HEK293 (cell line): ENCODE results near the gene HOXC10.

Experiments used
- BCL11A ChIP-seq: fragments of 450-650 bp; formaldehyde crosslinking; IDR thresholded peaks from 2 replicates; pipeline ENCODE4 v1.5.1; 2016; ENCODE audit warnings: low read depth, missing biosample characterization, missing genetic modification characterization
- BCL6B ChIP-seq: fragments of 450-650 bp; formaldehyde crosslinking; IDR thresholded peaks from 2 replicates; pipeline ENCODE4 v1.5.1; 2017; ENCODE audit warnings: missing biosample characterization, missing genetic modification characterization
- HOXA7 ChIP-seq: sonication (generic); formaldehyde crosslinking; IDR thresholded peaks from 2 replicates; pipeline ENCODE4 v1.8.1; 2022; ENCODE audit warnings: missing genetic modification reagents, borderline replicate concordance
- IKZF3 ChIP-seq: fragments of 450-650 bp; IDR thresholded peaks from 2 replicates; pipeline ENCODE4 v1.5.0; 2018; ENCODE audit warnings: missing biosample characterization, mild to moderate bottlenecking, missing genetic modification characterization, moderate library complexity
- INSM2 ChIP-seq: fragments of 450-650 bp; formaldehyde crosslinking; IDR thresholded peaks from 2 replicates; pipeline ENCODE4 v1.5.1; 2016; ENCODE audit warnings: missing biosample characterization, missing genetic modification characterization
- OVOL3 ChIP-seq: fragments of 450-650 bp; formaldehyde crosslinking; IDR thresholded peaks from 2 replicates; pipeline ENCODE4 v1.5.1; 2016; ENCODE audit warnings: missing biosample characterization, missing genetic modification characterization
- SCRT2 ChIP-seq: fragments of 450-650 bp; formaldehyde crosslinking; IDR thresholded peaks from 2 replicates; pipeline ENCODE4 v1.5.1; 2016; ENCODE audit warnings: missing biosample characterization, missing genetic modification characterization
- SP2 ChIP-seq: fragments of 450-650 bp; formaldehyde crosslinking; IDR thresholded peaks from 2 replicates; pipeline ENCODE4 v1.5.1; 2016; ENCODE audit warnings: missing biosample characterization, missing genetic modification characterization
- ZBTB20 ChIP-seq: fragments of 450-650 bp; formaldehyde crosslinking; IDR thresholded peaks from 2 replicates; pipeline ENCODE4 v1.5.1; 2016; ENCODE audit warnings: missing biosample characterization, missing genetic modification characterization
- ZBTB7A ChIP-seq: fragments of 450-650 bp; formaldehyde crosslinking; IDR thresholded peaks from 2 replicates; pipeline ENCODE4 v1.5.1; 2016; ENCODE audit warnings: low read depth, missing biosample characterization, missing genetic modification characterization
- ZNF112 ChIP-seq: fragments of 450-650 bp; formaldehyde crosslinking; IDR thresholded peaks from 2 replicates; pipeline ENCODE4 v1.5.0; 2017; ENCODE audit warnings: missing biosample characterization, missing genetic modification characterization
- ZNF157 ChIP-seq: fragments of 450-650 bp; formaldehyde crosslinking; IDR thresholded peaks from 2 replicates; pipeline ENCODE4 v1.5.1; 2016; ENCODE audit warnings: missing biosample characterization, missing genetic modification characterization
- ZNF202 ChIP-seq: fragments of 450-650 bp; formaldehyde crosslinking; IDR thresholded peaks from 2 replicates; pipeline ENCODE4 v1.5.1; 2016; ENCODE audit warnings: missing biosample characterization, missing genetic modification characterization, borderline replicate concordance
- ZNF211 ChIP-seq: fragments of 450-650 bp; formaldehyde crosslinking; IDR thresholded peaks from 2 replicates; pipeline ENCODE4 v1.5.1; 2016; ENCODE audit warnings: low read depth, missing biosample characterization, missing genetic modification characterization
- ZNF416 ChIP-seq: fragments of 450-650 bp; formaldehyde crosslinking; IDR thresholded peaks from 2 replicates; pipeline ENCODE4 v1.5.1; 2016; ENCODE audit warnings: missing biosample characterization, missing genetic modification characterization
- ZNF426 ChIP-seq: fragments of 450-650 bp; formaldehyde crosslinking; IDR thresholded peaks from 2 replicates; pipeline ENCODE4 v1.5.1; 2017; ENCODE audit warnings: missing biosample characterization, missing genetic modification characterization, mild to moderate bottlenecking, inconsistent platforms, moderate library complexity
- ZNF518A ChIP-seq: fragments of 450-650 bp; formaldehyde crosslinking; conservative IDR thresholded peaks from 2 replicates; pipeline ENCODE4 v1.5.1; 2016; ENCODE audit warnings: low read depth, missing biosample characterization, missing genetic modification characterization
- ZNF521 ChIP-seq: fragments of 450-650 bp; formaldehyde crosslinking; IDR thresholded peaks from 2 replicates; pipeline ENCODE4 v1.5.1; 2017; ENCODE audit warnings: missing biosample characterization, mild to moderate bottlenecking, missing genetic modification characterization
- ZNF560 ChIP-seq: fragments of 450-650 bp; formaldehyde crosslinking; IDR thresholded peaks from 2 replicates; pipeline ENCODE4 v1.5.1; 2017; ENCODE audit warnings: missing biosample characterization, missing genetic modification characterization, borderline replicate concordance
- ZNF677 ChIP-seq: fragments of 450-650 bp; IDR thresholded peaks from 2 replicates; pipeline ENCODE4 v1.5.0; 2018; ENCODE audit warnings: missing biosample characterization, mild to moderate bottlenecking, missing genetic modification characterization, moderate library complexity
- ZNF704 ChIP-seq: fragments of 450-650 bp; formaldehyde crosslinking; IDR thresholded peaks from 2 replicates; pipeline ENCODE4 v1.5.1; 2016; ENCODE audit warnings: missing biosample characterization, missing genetic modification characterization
- ZNF776 ChIP-seq: fragments of 450-650 bp; formaldehyde crosslinking; IDR thresholded peaks from 2 replicates; pipeline ENCODE4 v1.5.0; 2017; ENCODE audit warnings: missing biosample characterization, missing genetic modification characterization, borderline replicate concordance
- ZNF837 ChIP-seq: fragments of 450-650 bp; formaldehyde crosslinking; IDR thresholded peaks from 2 replicates; pipeline ENCODE4 v1.5.1; 2016; ENCODE audit warnings: missing biosample characterization, missing genetic modification characterization
- TF ChIP-seq, protein P1 (sequence below): fragments of 450-650 bp; formaldehyde crosslinking; IDR thresholded peaks from 2 replicates; pipeline ENCODE4 v1.5.1; 2017; ENCODE audit warnings: missing biosample characterization, missing genetic modification characterization
- TF ChIP-seq, protein P2 (sequence below): fragments of 450-650 bp; formaldehyde crosslinking; IDR thresholded peaks from 2 replicates; pipeline ENCODE4 v1.5.1; 2016; ENCODE audit warnings: missing biosample characterization, missing genetic modification characterization
- TF ChIP-seq, protein P3 (sequence below): fragments of 450-650 bp; formaldehyde crosslinking; IDR thresholded peaks from 2 replicates; pipeline ENCODE4 v1.5.1; 2016; ENCODE audit warnings: missing biosample characterization, missing genetic modification characterization, low read depth

The HOXC10 gene

DNA sequence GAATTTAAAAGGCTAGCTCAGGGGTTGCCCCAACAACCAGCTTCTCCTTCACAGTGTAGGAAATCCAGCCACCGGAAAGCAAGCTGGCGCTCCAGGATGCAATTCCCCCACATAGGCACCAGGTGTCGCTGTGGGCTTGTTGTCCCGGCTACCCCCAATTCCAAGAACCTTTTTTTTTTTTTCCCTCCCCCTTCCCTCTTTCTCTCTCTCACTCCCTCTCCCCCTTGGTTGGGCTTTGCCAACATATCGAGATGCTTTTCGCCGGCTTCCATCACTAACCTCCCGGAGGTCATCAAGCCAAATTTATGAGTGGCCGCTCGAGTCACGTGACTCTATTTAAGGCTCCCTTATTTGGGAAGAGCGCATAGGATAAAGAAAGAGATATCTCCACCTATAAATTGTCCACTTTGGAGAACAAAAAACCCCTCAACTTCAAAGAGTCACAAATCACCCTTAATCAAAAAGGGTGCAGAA is 47.7 kb downstream of the HOXC10 start, which contains the start of gene HOXC5 (continued):
- TF ChIP-seq SCRT2: no peak
- no peak for TF ChIP-seq ZBTB20 (tag by site-specific recombination)
- TF ChIP-seq IKZF3 (tag by site-specific recombination): peak; percentile 97
- TF ChIP-seq ZNF112 (tag by site-specific recombination): no peak
- no peak for TF ChIP-seq ZNF426 (tag by site-specific recombination)
- TF ChIP-seq SP2 (tag by site-specific recombination): peak; percentile 67
- TF ChIP-seq, protein P1, sequence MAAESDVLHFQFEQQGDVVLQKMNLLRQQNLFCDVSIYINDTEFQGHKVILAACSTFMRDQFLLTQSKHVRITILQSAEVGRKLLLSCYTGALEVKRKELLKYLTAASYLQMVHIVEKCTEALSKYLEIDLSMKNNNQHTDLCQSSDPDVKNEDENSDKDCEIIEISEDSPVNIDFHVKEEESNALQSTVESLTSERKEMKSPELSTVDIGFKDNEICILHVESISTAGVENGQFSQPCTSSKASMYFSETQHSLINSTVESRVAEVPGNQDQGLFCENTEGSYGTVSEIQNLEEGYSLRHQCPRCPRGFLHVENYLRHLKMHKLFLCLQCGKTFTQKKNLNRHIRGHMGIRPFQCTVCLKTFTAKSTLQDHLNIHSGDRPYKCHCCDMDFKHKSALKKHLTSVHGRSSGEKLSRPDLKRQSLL (tag by site-specific recombination): no peak
- TF ChIP-seq ZNF776 (tag by site-specific recombination): no peak
- no peak for TF ChIP-seq ZNF521 (tag by site-specific recombination)
- TF ChIP-seq ZNF211 (tag by site-specific recombination): no peak
- peak; percentile 98 for TF ChIP-seq BCL11A (tag by site-specific recombination)
- no peak; the same call in none of the 2 replicates for TF ChIP-seq ZNF518A (tag by site-specific recombination)
- TF ChIP-seq ZNF157 (tag by site-specific recombination): no peak
- TF ChIP-seq, protein P2, sequence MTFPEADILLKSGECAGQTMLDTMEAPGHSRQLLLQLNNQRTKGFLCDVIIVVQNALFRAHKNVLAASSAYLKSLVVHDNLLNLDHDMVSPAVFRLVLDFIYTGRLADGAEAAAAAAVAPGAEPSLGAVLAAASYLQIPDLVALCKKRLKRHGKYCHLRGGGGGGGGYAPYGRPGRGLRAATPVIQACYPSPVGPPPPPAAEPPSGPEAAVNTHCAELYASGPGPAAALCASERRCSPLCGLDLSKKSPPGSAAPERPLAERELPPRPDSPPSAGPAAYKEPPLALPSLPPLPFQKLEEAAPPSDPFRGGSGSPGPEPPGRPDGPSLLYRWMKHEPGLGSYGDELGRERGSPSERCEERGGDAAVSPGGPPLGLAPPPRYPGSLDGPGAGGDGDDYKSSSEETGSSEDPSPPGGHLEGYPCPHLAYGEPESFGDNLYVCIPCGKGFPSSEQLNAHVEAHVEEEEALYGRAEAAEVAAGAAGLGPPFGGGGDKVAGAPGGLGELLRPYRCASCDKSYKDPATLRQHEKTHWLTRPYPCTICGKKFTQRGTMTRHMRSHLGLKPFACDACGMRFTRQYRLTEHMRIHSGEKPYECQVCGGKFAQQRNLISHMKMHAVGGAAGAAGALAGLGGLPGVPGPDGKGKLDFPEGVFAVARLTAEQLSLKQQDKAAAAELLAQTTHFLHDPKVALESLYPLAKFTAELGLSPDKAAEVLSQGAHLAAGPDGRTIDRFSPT: peak; percentile 81
- TF ChIP-seq ZNF677 (tag by site-specific recombination): no peak
- no peak for TF ChIP-seq ZNF560 (tag by site-specific recombination)
- TF ChIP-seq ZNF837 (tag by site-specific recombination): no peak
- TF ChIP-seq ZNF202 (tag by site-specific recombination): no peak
- no peak for TF ChIP-seq ZNF704 (tag by site-specific recombination)
- peak; percentile 29; the same call in 1 of the 2 replicates for TF ChIP-seq OVOL3 (tag by site-specific recombination)
- TF ChIP-seq, protein P3, sequence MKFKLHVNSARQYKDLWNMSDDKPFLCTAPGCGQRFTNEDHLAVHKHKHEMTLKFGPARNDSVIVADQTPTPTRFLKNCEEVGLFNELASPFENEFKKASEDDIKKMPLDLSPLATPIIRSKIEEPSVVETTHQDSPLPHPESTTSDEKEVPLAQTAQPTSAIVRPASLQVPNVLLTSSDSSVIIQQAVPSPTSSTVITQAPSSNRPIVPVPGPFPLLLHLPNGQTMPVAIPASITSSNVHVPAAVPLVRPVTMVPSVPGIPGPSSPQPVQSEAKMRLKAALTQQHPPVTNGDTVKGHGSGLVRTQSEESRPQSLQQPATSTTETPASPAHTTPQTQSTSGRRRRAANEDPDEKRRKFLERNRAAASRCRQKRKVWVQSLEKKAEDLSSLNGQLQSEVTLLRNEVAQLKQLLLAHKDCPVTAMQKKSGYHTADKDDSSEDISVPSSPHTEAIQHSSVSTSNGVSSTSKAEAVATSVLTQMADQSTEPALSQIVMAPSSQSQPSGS (tag by site-specific recombination): no peak
- TF ChIP-seq ZBTB7A: peak; percentile 87; the same call in 1 of the 2 replicates
- TF ChIP-seq HOXA7 (CRISPR knock-in tag): no peak
- TF ChIP-seq BCL6B: no peak
- no peak for TF ChIP-seq ZNF416 (tag by site-specific recombination)
- peak; percentile 94 for TF ChIP-seq INSM2 (tag by site-specific recombination)
